NCI-H345 treated with DMSO at 0.1 percent for 48 hours (cell line): ENCODE measurements around the gene CCL22.
"Not testable (repeated sequence)": the region's sequence is repeated elsewhere in the genome, so short reads cannot be mapped to it uniquely, and the experiment has no call there.

Experiments used
- DNase-seq: peaks from one replicate; lab custom pipeline; 2025; ENCODE audit not compliant: unreplicated experiment; lab: John Stamatoyannopoulos, UW

Gene CCL22

GRCh38 chr16:57374067-57374534 is 15.5 kb downstream of the CCL22 start:
- DNase-seq = no peak

- not testable (repeated sequence) for DNase-seq
Measured at GRCh38 chr16:57374925-57375465, 16.4 kb downstream of the CCL22 start.

- DNase-seq = no peak
Measured at GRCh38 chr16:57376313-57376818, 17.8 kb downstream of the CCL22 start.

DNA sequence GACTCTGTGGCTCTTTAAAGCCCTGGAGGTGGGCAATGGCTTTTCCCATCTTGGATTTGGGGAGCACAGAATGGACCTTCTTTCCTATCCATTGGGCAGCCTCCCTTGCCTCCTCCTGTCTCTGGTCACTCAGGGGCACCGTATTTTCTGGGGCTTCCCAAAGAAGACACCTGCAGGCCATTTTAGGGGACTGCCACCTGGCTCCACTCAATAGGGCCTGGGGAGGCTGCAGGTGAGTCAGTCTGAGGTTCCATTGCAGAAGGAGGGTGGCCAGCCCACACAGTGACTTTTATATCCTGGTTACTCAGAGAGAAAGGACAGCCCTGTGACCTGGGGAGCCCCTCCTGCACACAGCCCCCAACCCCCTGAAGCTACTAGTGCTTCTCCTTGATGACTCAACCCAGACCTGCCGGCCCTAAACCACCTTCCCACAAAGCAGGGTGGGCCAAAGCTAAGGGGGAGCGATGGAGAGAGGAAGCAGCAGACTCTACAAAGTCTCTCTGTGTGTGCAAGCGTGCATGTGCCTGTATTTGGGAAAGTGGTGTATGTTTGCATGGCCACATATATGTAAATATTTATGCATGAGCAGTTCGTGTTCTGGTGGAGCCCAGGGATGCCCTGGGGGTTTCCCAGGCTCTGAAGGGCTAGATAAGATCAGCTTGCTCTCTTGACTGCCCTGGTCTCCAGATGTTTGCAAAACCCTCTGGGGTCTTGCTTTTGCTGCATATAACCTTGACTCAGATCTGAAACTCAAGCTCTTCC is 18.7 kb downstream of the CCL22 start:
- DNase-seq = no peak

DNA sequence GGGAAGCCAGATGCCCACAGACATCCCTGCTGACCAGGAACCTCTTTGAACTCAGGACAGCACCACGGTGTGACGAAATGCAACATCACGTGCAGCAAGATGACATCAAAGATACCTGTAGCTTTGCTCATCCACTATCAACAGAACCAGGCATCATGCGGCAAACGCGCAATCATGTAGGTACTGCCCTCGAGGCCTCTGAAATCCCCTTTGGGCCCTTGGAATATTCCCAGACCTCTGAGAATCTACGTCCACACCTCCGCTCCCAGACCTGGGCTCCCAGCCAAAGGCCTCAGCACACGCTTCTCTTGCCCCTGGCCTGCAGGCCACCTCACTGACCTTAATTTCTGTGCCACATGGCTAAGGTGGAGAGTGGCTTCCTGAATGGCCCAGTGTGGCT is 21.0 kb downstream of the CCL22 start:
- no peak for DNase-seq

DNA sequence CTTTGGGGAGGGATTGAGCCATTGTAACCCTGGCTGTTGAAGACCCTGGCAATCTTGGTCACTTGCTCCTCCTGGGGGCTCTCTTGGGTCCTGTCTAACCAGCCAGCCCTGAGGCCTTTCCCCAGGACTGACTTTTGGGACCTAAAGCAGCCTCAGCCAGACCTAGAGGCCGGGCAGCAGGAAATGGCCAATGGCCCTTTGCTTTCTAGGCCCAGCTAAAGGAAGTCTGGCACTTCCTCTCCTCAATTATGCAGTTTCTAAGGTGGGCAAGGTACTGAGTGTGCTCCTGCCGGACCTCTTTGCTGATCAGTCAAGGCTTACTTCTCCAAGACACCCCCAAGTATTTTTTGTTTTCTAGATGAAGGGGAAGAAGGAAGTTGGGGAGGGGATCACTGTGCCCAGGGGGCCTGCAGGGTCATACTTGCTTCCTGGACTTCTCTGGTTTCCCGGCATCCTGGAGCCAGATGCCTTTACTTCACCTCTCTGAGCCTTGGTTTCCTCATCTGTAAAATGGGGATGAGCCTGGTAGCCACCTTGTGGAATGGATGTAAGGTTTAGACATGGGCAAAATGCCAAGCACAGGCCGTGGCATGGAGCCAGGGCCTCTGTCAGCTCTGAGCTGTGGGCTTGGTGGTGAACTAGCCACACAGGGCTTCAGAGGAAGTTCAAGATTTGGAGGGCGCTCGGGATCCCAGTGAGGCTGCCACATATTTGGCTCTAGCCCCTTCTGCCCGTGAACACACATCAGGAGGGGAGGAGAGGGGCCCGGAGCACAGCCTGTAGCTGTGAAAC is 22.3 kb downstream of the CCL22 start:
- no peak for DNase-seq

- no peak for DNase-seq
Measured at GRCh38 chr16:57381791-57382534, 23.4 kb downstream of the CCL22 start.

DNA sequence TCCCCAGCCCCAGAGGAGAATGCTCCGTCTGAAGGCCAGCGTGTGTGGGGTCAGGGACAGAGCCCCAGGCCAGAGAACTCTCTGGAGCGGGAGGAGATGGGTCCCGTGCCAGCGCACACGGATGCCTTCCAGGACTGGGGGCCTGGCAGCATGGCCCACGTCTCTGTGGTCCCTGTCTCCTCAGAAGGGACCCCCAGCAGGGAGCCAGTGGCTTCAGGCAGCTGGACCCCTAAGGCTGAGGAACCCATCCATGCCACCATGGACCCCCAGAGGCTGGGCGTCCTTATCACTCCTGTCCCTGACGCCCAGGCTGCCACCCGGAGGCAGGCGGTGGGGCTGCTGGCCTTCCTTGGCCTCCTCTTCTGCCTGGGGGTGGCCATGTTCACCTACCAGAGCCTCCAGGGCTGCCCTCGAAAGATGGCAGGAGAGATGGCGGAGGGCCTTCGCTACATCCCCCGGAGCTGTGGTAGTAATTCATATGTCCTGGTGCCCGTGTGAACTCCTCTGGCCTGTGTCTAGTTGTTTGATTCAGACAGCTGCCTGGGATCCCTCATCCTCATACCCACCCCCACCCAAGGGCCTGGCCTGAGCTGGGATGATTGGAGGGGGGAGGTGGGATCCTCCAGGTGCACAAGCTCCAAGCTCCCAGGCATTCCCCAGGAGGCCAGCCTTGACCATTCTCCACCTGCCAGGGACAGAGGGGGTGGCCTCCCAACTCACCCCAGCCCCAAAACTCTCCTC is 24.1 kb downstream of the CCL22 start:
- DNase-seq = no peak

- DNase-seq = no peak
Measured at GRCh38 chr16:57383276-57384247, 25.0 kb downstream of the CCL22 start.

DNA sequence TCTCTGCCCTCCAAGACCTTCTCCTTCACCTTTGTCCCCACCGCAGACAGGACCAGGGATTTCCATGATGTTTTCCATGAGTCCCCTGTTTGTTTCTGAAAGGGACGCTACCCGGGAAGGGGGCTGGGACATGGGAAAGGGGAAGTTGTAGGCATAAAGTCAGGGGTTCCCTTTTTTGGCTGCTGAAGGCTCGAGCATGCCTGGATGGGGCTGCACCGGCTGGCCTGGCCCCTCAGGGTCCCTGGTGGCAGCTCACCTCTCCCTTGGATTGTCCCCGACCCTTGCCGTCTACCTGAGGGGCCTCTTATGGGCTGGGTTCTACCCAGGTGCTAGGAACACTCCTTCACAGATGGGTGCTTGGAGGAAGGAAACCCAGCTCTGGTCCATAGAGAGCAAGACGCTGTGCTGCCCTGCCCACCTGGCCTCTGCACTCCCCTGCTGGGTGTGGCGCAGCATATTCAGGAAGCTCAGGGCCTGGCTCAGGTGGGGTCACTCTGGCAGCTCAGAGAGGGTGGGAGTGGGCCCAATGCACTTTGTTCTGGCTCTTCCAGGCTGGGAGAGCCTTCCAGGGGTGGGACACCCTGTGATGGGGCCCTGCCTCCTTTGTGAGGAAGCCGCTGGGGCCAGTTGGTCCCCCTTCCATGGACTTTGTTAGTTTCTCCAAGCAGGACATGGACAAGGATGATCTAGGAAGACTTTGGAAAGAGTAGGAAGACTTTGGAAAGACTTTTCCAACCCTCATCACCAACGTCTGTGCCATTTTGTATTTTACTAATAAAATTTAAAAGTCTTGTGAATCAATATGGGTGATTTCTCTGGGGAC is 25.9 kb downstream of the CCL22 start:
- no peak for DNase-seq

DNA sequence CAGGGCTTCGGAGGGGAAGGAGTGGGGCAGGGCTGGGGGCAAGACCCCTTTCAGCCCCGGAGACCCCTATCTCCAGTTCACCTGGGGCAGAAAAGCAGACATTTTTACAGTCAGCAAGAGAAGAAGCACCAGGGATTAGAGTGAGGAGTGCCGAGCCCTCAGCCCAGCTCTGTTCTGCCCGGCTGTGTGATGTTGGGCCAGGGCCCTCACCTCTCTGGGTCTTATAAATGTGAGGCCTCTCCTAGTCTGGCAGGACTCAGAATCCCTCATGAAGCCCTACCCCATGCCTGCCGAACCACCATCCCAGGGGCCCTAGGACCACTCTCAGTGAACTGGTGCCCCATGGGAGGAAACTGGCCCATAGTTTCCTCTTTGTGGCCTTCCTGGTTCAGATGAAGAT is 26.5 kb downstream of the CCL22 start:
- no peak for DNase-seq

DNA sequence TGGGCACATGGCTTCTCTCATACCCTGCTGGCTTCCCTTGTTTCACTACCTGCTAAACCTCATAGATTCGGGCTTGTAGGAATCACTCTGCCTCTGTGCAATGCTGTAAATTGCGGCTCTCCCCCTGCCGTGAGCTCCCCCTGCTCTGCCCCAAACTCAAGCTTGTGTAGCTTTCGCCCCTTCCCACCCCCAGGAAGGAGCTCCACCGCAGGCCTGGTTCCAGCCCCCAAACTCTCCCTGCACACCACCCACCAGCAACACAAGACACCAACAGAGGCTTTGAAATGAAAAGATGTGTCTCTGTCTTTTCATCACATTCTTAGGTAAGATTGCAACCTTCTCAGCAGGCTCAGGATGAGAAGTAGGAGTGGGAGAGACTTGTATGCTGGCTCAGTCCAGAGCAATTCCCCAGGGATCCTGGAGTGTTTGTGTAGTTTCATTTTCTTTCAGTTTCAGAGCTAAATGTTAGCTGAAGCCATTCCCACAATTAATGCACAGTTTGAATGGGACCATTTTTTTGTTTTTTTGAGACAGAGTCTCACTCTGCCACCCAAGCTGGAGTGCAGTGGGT is 27.9 kb downstream of the CCL22 start:
- no peak for DNase-seq

- DNase-seq = no peak
Measured at GRCh38 chr16:57387598-57388354, 29.2 kb downstream of the CCL22 start.

DNA sequence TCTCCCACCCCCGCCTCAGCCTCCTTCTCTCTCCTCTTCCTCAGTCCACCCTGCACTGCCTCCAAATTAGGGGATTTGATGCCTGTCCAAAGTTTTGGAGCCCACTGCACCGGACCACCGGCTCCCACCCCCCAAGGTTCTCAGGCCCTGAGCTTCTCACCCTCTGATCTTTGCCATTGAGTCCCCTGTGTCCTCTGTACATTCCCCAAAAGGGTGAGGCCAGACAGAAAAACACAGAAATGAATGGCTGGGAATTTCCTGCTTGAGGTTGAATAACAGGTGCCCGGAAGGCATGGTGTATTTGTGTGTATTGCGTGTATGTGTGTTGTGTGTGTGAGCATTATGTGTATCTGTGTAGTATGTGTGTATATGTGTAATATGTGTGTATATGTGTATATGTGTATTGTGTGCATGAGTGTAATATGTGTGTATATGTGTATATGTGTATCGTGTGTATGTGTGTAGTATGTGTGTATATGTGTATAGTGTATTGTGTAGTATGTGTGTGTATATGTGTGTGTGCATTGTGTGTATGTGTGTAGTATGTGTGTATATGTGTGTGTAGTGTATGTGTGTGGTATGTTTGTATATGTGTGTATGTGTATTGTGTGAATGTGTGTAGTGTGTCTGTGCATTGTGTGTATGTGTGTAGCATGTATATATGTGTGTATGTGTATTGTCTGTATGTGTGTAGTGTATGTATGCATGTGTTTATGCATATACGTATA is 29.9 kb downstream of the CCL22 start:
- DNase-seq = no peak

DNA sequence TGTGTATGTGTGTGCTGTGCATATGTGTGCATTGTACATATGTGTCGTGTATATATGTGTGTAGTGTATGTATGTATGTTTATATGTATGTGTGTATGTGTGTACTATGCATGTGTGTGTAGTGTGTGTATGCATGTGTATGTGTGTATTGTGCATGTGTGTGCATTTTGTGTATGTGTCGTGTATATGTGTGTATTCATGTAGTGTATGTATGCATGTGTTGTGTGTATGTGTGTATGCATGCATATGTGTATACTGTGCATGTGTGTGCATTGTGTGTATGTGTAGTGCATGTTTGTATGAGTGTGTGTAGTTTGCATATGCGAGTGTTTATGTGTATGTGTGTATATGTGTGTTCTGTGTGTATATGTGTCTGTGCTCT is 30.5 kb downstream of the CCL22 start:
- no peak for DNase-seq

GRCh38 chr16:57390636-57391295 is 32.2 kb downstream of the CCL22 start:
- no peak for DNase-seq
